Brain pericyte (primary cell): Measurements from ENCODE around the gene POU5F2.

Source experiments
- DNase-seq: peaks from one replicate; pipeline ENCODE4 v3.0.0-alpha.2; 2012; ENCODE audit warnings: low read depth, low spot score

Gene POU5F2

GRCh38 chr5:93741136-93741811 is at the start of gene POU5F2:
Gene POU5F2 (minus strand): TSS chr5:93741600. CDS start chr5:93741563, 37 bp downstream.
- DNase-seq = no peak

GRCh38 chr5:93790401-93790800 is 49.0 kb upstream of the POU5F2 start:
- DNase-seq = no peak

DNA sequence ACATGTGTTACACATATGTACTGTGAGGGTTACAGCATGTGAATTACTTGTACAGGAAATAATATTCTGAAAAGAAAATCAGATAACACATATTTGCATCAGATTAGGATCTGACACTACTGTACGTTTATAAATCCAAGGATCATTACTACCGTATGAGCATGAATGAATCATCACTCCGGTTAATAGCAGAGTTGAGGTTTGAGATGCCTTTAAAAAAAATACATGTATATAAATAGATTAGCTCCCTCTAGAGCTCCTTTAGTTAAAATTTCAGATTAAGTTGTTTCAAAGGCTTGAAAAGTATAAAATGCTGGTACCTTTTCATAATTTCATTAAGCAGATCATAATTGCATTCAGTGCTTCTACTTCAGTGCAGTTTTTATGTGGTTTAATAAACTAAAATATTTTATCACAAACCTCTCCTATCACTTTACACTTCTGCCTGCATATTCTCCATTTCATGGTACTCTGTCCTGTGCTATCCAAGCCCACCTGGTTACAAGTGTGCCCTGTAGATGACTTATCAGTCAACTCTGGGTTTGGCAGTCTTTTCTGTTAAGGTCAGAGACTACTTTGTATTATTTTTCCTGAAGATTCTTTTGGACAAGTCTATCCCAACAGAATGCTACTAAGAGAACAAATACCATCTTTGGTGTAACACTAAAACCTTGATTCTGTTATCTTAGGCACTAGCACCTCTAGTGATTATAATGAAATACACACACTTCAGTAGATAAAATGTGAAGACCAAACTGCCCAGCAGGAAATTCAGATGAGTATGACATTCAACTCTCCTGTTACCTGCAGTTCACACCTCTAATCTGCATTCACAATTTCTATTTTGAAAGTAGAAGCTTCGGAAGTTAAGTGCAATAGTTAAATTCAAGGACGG is 48.0 kb upstream of the POU5F2 start:
- DNase-seq = no peak

DNA sequence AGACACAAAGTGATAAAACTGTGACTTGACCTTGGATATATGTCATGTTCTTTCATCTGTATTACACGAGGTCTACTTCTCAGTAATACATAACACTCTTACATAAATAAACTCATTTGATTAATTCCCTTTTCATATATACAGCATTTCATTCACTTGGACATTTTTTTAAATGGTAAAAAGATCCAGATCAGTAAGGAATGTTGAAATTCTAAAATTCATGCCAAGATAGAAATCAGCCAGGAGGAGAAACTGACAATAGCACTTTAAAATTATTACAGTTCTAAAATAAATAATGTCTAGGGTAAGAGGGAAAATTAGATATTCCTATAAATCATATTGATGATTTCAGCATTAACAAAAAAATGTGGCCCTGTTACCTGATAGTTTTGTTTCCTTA is 46.2 kb upstream of the POU5F2 start:
- DNase-seq = no peak

DNA sequence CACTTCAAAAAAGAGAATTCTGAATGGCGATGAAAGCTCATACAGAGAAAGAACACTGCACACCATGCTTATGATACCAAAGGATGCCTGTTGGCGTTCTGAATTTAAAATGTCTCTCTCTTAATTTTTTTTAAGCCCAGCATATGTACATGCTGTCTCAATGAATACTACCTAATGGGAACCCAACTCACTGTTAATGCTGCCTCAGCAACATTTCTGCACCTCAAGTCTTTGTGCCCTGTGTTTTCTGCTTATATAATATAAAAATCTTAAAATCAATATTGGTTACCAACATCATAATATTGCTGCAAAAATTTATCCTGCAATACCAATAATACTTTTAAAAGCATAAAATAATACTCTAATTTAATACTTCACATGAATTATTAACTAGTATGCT is 44.1 kb upstream of the POU5F2 start:
- no peak for DNase-seq

DNA sequence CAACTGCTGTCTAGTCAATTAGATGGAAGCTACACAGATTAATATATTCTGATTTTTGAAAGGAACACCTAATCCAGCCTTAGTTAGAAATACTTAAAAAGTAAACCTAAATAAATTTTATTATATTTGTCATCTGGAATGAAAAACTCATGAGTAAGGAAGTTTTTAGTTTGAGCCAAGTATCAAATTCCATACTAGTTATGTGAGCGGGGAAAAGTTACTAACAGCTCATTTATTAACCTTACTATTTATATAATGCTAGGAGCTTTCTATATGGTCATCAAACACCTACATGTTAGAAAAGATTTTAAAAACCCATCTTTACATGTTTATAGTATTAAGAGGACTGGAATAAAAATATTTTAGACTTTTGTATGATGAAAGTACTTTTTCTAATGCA is 41.6 kb upstream of the POU5F2 start:
- no peak for DNase-seq

DNA sequence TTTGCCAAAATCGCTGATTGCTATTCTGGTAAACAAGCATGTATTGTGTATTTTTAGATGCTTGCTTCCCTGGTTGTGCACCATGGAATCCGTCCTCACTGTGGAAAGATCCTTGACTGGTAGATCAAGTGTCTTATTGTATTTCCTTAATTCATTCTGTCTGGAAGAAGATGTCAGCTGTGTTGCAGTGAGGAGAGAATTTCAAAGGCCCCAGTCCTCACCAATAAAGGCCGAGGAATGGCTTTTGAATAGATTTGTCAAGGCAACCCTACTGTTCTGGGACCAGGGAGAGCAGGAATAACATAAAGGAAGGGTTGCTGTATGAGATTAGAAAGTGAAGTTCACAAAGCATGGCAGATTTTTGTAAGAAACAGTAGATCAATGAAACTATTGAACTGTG is 36.2 kb upstream of the POU5F2 start:
- no peak for DNase-seq

DNA sequence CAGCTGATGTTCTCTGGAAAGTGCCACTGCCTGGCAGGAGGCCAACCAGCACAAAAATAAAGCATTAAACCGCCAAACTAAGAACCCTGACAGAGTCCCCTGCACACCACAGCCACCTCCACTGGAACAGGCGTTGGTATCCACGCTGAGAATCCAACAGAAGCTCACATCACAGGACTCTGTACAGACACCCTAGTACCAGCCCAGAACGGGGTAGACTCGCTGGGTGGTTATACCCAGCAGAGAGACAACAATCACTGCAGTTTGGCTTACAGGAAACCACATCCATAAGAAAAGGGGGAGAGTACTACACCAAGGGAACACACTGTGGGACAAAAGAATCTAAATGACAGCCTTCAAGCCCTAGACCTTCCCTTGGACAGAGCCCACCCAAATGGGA is 15.0 kb upstream of the POU5F2 start:
- DNase-seq = no peak

DNA sequence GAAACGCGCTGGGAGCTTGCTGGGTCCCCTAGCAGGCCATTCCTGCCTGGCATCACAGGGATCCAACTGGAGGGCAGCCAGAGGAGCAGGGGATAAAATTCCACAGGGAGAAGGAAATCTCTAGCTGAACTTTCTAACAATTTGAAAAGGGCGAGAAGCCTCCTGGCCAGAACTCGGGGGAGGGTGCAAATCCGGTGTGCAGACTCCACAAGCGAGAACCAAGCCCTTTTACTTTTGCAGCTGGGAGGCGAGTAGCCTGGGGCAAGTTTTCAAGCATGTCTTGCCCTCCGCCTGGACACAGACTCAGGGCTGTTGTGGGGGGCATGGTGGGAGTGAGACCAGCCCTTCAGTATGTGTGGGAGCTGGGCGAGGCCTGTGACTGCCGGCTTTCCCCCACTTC is 14.3 kb upstream of the POU5F2 start:
- no peak for DNase-seq

GRCh38 chr5:93748875-93749397 is 7.5 kb upstream of the POU5F2 start:
- no peak for DNase-seq

GRCh38 chr5:93746406-93747056 is 5.1 kb upstream of the POU5F2 start:
- no peak for DNase-seq

DNA sequence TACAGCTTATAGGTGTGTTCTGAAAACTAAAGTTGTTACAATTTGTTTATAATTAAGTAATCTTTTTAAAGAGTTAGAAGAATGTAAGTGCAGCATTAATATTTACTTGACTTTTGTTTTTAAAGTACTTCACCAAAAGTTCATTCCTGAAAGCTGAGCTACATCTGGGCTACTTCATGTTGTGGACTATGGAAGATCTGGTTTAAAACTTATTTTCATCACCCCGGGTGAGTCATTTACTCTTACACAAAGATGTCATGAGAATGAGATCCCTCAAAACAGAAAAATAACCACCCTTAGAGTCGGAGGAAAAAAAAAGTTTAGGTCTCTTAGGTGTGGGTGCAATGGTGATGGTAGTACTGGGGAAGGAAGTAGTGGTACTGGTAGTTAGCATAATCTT is 5.1 kb downstream of the POU5F2 start:
- DNase-seq = no peak

DNA sequence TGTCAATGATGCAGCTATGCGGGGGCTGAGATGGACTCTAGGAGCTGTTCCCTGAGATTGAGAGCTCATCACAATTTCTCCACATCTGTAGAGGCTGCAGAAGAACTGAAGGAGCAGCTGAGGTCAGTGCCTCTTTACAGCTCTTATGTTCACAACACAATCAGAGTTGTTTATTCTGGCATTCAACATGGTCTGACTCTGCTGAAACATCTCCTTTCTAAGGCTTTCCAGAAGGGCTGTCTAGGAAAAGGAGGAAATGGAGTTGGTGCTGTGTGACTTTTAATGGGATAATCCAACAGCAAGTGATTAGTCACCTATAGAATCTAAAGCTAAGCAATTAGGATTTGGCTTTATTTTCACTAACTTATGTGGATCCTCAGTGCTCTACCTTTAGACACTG is 6.0 kb downstream of the POU5F2 start:
- peak; percentile 44 for DNase-seq

DNA sequence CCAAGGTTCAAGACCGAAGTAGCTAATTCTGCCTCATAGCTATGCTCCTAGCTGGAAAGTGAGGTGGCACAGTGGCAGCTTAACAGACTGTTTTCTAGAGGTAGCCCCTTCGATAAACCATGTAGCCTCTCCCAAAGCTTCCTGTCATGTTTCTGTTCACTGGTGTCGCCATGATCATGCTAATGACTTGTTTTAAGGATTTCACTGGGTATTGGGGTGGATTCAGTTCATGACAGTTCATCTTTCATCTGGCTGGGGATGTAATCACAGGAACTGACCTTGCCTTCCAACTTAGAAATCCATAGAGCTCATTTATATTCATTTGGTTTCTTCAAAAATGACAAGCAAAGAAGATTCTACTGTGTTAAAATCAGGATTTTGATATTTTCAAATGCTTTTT is 9.4 kb downstream of the POU5F2 start:
- no peak for DNase-seq

DNA sequence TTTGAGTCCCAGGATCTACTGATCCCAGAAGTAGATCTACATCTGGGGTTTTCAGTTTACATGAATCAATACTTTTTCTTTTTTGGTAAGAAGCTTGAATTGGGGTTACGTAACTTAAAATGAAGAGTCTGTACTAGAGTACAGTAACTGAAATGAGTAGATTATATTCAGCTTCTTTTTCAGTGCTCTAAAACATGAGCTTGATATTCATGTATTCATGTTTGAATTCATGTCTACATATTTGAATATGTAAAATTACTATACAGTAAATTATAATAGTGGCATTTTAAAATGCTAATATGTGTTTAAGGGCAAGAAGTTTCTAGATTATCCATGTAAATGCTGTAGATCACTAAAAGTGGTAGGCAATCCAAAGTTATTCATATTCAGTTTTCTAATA is 14.8 kb downstream of the POU5F2 start:
- no peak for DNase-seq

DNA sequence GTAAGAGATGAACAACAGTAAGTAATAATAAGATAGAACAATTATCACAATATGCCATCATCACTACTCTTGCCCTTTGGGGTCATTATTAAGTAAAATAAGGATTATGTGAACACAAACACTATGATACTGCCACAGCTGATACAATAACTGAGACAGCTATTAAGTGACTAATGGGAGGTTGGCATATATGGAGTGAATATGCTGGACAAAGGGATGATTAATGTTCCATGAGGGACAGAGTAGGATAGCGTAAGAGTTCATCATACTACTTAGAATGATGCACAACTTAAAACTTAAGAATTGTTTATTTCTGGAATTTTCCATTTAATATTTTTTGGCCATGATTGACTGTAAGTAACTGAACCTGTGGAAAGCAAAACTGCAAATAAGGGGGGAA is 16.6 kb downstream of the POU5F2 start:
- DNase-seq = no peak

GRCh38 chr5:93723681-93724080 is 17.7 kb downstream of the POU5F2 start:
- DNase-seq = no peak

DNA sequence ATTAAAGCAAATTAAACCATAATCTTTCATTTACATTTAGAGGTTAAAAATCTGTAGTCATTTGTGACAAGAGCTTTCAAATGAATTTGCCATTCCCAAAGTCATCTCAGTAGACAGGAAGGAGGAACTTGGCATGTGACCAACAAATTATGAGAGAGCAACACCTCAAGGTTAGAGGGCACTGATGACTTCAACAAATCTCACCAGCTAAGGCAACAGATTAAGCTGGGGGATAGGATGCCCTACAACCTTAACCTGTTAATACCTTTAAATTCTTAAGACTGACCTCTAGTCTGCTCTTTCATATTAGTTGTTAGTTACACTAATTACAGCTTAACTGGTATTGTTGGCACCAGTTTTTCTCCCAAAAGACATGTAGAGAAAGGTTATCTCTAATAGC is 18.4 kb downstream of the POU5F2 start:
- no peak for DNase-seq

GRCh38 chr5:93722588-93722987 is 18.8 kb downstream of the POU5F2 start:
- DNase-seq = no peak

DNA sequence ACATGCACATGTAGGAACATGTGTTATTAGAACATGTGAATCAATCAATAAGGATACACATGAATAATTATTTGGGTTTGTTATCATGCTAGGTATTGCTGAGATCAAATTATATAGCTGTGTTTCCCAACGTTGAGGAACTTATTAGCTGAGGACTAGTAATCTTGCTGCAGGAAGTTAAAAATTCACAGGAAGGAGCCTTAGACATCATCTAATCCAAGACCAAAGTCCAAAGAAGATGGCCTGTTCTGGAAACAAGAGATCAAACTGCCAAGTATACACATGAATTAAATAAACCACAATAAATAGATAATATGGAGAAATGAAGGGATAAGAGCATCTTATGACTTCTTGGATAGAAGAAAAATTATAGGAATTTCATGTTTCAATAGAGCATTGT is 19.9 kb downstream of the POU5F2 start:
- DNase-seq = no peak

DNA sequence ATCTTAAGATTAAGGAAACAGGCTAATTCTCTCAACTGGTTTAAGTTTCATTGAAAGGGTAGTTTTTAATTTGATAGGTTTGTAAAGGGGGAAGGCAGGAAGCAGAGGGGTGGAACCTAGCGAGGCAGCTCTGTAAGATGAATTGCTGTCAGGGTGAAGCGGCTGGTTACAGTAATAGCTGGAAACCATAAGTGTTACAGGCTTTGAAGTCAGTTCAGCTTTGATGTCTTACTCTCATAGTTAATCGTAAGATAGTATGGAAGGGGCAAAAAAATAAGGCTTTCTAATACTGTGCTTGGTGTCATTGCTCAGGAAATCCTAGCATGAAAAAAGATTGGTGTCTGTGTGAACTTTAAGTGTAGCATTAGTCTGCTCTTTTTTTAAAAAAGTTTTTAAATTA is 20.3 kb downstream of the POU5F2 start:
- DNase-seq = no peak

DNA sequence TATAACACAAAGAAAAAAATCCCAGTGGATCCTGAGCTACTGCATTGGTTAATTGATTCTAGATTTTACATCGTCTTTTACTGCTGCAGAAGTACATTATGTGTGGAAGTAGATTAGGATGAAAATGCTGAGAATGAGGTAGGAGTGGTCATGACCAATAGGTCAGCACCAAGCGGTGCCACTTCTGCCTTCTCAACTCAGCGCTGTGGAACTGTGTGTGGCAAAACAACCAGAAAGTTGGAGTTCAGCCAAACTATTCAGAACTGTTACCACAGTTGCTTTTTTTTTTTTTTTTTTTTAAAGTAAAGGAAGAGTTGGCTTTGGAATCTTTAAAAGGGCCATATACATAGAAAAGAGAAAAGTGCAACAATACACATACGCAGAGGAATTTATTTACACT is 24.2 kb downstream of the POU5F2 start:
- peak; percentile 59 for DNase-seq
